HFF-Myc (cell line): ENCODE measurements around the gene CORO2A.

Source experiments
- DNase-seq: peaks from one replicate; pipeline ENCODE4 v3.0.0-alpha.2; 2011; ENCODE audit warnings: low read depth; ENCODE audit errors: extremely low read depth
- H3K4me3 ChIP-seq: replicated peaks from 2 replicates; pipeline ENCODE4 v1.5.1; 2011; ENCODE audit warnings: low read depth, mild to moderate bottlenecking, control low read depth, low read length
- CTCF ChIP-seq: IDR thresholded peaks from 2 replicates; pipeline ENCODE4 v1.5.1; 2012; ENCODE audit warnings: mild to moderate bottlenecking, low read depth, low read length, control low read depth; ENCODE audit errors: missing control alignments

The CORO2A gene

GRCh38 chr9:98215821-98216220 lies 23.4 kb upstream of the CORO2A start:
- TF ChIP-seq CTCF = peak; percentile 44
- no peak overlapping the region for H3K4me3 ChIP-seq
- no peak for DNase-seq

- TF ChIP-seq CTCF = no peak
Measured at GRCh38 chr9:98215271-98215670, 22.8 kb upstream of the CORO2A start.

GRCh38 chr9:98214811-98215210 lies 22.4 kb upstream of the CORO2A start:
- H3K4me3 ChIP-seq = no peak overlapping the region
- no peak for DNase-seq
- TF ChIP-seq CTCF = no peak

More at GRCh38 chr9:98215271-98215670, 22.8 kb upstream of the CORO2A start:
- no peak for DNase-seq
- H3K4me3 ChIP-seq = no peak overlapping the region

GRCh38 chr9:98211260-98211659 lies 18.8 kb upstream of the CORO2A start:
- no peak overlapping the region for H3K4me3 ChIP-seq
- TF ChIP-seq CTCF = no peak
- no peak for DNase-seq

- DNase-seq = no peak
- TF ChIP-seq CTCF = no peak
- H3K4me3 ChIP-seq = no peak overlapping the region
Measured at GRCh38 chr9:98210435-98210834, 18.0 kb upstream of the CORO2A start.

- DNase-seq = no peak
- H3K4me3 ChIP-seq = no peak overlapping the region
- TF ChIP-seq CTCF = no peak
Measured at GRCh38 chr9:98209530-98209929, 17.1 kb upstream of the CORO2A start.

- TF ChIP-seq CTCF = no peak
- H3K4me3 ChIP-seq = no peak overlapping the region
- DNase-seq = no peak
Measured at GRCh38 chr9:98208635-98209034, 16.2 kb upstream of the CORO2A start.
